Ishikawa (cell line): Measurements from ENCODE around the gene SEC63.

ENCODE experiments used
- CEBPB ChIP-seq: IDR thresholded peaks from 2 replicates; pipeline ENCODE4 v1.6.1; 2012
- CREB1 ChIP-seq: IDR thresholded peaks from 2 replicates; pipeline ENCODE4 v1.6.1; 2012; ENCODE audit warnings: low read depth
- EGR1 ChIP-seq: IDR thresholded peaks from 2 replicates; pipeline ENCODE4 v1.6.1; 2012
- EP300 ChIP-seq: IDR thresholded peaks from 2 replicates; pipeline ENCODE4 v1.6.1; 2012; ENCODE audit warnings: borderline replicate concordance
- FOXM1 ChIP-seq: IDR thresholded peaks from 2 replicates; pipeline ENCODE4 v1.6.1; 2012; ENCODE audit warnings: low read depth, borderline replicate concordance
- NFIC ChIP-seq: IDR thresholded peaks from 2 replicates; pipeline ENCODE4 v1.6.1; 2012
- RAD21 ChIP-seq: IDR thresholded peaks from 2 replicates; pipeline ENCODE4 v1.6.1; 2012; ENCODE audit warnings: low read depth
- TAF1 ChIP-seq: IDR thresholded peaks from 2 replicates; pipeline ENCODE4 v1.6.1; 2012; ENCODE audit warnings: low read depth, mild to moderate bottlenecking
- TCF12 ChIP-seq: IDR thresholded peaks from 2 replicates; pipeline ENCODE4 v1.6.1; 2012; ENCODE audit warnings: low read depth
- TEAD4 ChIP-seq: IDR thresholded peaks from 2 replicates; pipeline ENCODE4 v1.6.1; 2012
- YY1 ChIP-seq: IDR thresholded peaks from 2 replicates; pipeline ENCODE4 v1.6.1; 2012; ENCODE audit warnings: low read depth
- ZBTB7A ChIP-seq: IDR thresholded peaks from 2 replicates; pipeline ENCODE4 v1.6.1; 2012; ENCODE audit warnings: low read depth
- TF ChIP-seq, protein P1 (sequence below): IDR thresholded peaks from 2 replicates; pipeline ENCODE4 v1.6.1; 2012
- TF ChIP-seq, protein P2 (sequence below): IDR thresholded peaks from 2 replicates; pipeline ENCODE4 v1.6.1; 2012
- TF ChIP-seq, protein P3 (sequence below): IDR thresholded peaks from 2 replicates; pipeline ENCODE4 v1.6.1; 2012; ENCODE audit warnings: low read depth, mild to moderate bottlenecking

SEC63 gene

DNA sequence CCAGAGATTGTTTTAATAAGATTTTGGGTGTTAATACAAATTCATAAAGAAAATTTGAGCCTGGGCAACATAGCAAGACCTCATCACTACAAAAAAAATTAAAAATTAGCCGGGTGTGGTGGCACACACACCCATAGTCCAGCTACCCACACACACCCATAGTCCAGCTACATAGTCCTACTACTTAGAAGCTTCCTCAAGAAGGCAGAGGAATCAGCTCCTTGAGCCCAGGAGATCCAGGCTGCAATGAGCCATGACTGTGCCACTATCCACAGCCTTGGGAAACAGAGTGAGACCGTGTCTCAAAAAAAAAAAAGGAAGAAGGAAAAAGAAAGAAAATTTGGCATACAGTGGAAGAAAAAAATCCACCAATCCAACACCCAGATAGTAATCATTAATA is 16.8 kb downstream of the SEC63 start:
- TF ChIP-seq TCF12 (no peak), EGR1 (no peak), FOXM1 (no peak), CEBPB (no peak), EP300 (no peak), CREB1 (no peak), TAF1 (no peak), TEAD4 (no peak), YY1 (no peak)
- TF ChIP-seq, protein P1, sequence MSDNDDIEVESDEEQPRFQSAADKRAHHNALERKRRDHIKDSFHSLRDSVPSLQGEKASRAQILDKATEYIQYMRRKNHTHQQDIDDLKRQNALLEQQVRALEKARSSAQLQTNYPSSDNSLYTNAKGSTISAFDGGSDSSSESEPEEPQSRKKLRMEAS = no peak
- TF ChIP-seq, protein P2, sequence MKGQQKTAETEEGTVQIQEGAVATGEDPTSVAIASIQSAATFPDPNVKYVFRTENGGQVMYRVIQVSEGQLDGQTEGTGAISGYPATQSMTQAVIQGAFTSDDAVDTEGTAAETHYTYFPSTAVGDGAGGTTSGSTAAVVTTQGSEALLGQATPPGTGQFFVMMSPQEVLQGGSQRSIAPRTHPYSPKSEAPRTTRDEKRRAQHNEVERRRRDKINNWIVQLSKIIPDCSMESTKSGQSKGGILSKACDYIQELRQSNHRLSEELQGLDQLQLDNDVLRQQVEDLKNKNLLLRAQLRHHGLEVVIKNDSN = no peak
- TF ChIP-seq, protein P3, sequence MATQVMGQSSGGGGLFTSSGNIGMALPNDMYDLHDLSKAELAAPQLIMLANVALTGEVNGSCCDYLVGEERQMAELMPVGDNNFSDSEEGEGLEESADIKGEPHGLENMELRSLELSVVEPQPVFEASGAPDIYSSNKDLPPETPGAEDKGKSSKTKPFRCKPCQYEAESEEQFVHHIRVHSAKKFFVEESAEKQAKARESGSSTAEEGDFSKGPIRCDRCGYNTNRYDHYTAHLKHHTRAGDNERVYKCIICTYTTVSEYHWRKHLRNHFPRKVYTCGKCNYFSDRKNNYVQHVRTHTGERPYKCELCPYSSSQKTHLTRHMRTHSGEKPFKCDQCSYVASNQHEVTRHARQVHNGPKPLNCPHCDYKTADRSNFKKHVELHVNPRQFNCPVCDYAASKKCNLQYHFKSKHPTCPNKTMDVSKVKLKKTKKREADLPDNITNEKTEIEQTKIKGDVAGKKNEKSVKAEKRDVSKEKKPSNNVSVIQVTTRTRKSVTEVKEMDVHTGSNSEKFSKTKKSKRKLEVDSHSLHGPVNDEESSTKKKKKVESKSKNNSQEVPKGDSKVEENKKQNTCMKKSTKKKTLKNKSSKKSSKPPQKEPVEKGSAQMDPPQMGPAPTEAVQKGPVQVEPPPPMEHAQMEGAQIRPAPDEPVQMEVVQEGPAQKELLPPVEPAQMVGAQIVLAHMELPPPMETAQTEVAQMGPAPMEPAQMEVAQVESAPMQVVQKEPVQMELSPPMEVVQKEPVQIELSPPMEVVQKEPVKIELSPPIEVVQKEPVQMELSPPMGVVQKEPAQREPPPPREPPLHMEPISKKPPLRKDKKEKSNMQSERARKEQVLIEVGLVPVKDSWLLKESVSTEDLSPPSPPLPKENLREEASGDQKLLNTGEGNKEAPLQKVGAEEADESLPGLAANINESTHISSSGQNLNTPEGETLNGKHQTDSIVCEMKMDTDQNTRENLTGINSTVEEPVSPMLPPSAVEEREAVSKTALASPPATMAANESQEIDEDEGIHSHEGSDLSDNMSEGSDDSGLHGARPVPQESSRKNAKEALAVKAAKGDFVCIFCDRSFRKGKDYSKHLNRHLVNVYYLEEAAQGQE = no peak

DNA sequence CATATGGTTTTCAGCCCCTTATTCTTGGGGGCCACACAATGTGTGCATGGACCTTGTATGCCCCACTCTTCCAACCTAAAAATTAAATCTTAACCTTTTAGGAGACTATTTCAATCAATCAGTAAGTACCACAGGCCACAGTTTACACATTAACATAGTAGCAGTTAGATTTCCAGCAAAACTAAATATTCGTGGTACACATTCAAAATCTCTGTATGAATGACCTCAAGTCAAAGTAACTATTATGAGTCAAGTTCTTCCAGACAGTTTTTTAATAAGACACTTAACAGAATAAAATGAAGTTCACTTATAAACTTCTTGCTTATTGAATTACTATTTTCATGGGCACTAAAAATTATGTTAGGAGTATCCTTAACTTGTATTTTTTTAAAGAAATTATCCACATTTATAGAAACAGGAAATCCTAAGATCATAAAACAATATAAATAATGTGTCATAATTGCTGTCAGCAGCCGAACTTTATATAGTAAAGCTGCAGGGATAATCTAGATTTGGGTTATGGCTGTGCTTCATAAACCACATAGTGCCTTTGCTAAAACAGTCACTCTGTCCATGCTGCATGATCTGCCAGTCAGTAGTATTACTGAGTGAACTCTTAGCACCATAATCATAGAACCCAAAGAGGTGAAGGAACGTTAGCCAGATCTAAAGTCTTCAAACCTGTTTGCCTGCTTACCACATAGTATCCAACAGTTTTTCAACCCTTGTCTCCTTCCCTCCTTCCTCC is 21.7 kb downstream of the SEC63 start:
- TF ChIP-seq, protein P2 = no peak
- no peak for TF ChIP-seq TCF12
- TF ChIP-seq EGR1 = no peak
- TF ChIP-seq RAD21 = no peak
- TF ChIP-seq ZBTB7A = no peak

DNA sequence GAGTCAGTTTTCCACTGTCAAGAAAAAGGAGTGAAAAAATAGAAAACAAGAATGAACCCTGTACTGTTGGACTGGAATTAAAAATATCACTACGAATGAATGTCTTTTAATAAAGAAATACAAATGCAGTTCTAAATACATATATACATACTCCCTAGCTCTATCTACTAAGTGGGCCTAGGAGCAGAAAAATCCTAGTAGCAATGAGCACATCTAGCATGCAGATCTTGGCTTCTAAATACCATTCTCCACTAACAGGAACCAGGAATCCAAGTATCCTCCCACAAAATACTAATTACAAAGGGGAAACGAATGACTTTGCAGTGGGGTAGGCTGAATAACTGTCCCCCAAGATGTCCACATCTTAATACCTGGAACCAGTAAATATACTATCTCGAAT is 25.4 kb downstream of the SEC63 start:
- TF ChIP-seq CREB1 (no peak), TCF12 (no peak), TAF1 (no peak), EP300 (no peak), NFIC (no peak), CEBPB (no peak), ZBTB7A (no peak), YY1 (no peak), FOXM1 (no peak), EGR1 (no peak), TEAD4 (no peak), RAD21 (no peak)
- TF ChIP-seq, protein P1 = no peak
- TF ChIP-seq, protein P2 = no peak
- TF ChIP-seq, protein P3 = no peak

DNA sequence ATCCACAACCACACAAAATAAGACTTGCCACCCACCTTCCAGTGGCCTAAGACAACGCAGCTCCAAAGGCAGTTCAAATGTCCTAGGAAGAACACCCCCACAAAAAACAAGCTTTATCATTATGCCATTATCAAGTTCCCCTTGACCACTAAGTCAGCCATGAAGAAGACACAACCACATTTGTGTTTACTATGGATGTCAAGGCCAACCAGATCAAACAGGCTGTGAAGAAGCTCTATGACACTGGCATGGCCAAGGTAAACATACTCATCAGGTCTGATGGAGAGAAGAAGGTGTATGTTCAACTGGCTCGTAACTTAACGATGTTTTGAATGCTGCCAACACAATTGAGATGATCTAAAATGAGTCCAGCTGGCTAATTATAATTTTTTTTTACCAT is 26.1 kb downstream of the SEC63 start:
- no peak for TF ChIP-seq TEAD4
- TF ChIP-seq, protein P3 = no peak
- TF ChIP-seq, protein P1 = no peak
- TF ChIP-seq TCF12 = no peak
- no peak for TF ChIP-seq CREB1
- TF ChIP-seq EP300 = no peak
- TF ChIP-seq NFIC = no peak
- TF ChIP-seq, protein P2 = no peak
- TF ChIP-seq TAF1 = no peak
- TF ChIP-seq CEBPB = no peak
- no peak for TF ChIP-seq EGR1
- no peak for TF ChIP-seq YY1
- TF ChIP-seq RAD21 = no peak
- TF ChIP-seq ZBTB7A = no peak
- TF ChIP-seq FOXM1 = no peak
